ENCODE measurements around the gene CDK14. TPM values are rescaled to one million over a fixed set of nuclear protein-coding genes. Genes with fewer than 3 reads are reported as not detected.

Gene CDK14
- total and polyA plus RNA-seq, 4 donors, result 60.9 to 126 (median 82.9) TPM

DNA sequence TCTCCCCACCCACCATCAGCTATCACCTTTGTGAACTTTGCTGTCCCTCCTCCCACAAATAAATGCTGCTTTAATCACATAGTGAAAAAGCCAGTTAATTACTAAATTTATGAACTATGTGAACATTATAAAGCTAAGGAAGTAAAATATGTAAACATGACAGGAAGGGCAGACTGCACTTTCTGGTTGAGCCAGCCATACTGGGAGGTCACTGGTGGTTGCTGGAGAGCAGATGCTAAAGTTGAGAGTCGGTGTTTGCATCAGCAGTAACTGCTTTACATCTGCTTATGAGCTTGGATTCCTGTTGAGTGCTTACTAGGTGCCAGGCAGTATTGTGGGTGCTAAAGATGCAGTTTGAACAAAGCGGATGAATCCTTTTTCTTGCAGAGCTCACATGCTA, 458.3 kb downstream of the CDK14 start:
- Histone ChIP-seq H3K4me1 (ENCODE audit: control insufficient read depth, insufficient read depth, low read length) (no peaks in the 10 kb centered on the region), H3K4me3 (ENCODE audit: low read depth, low read length) (no peak overlapping the region), H3K27ac (ENCODE audit: low read depth, low read length) (no peak overlapping the region), H3K36me3 (ENCODE audit: control insufficient read depth, insufficient read depth, low read length) (no peaks in the 10 kb centered on the region), H3K27me3 (ENCODE audit: control insufficient read depth, insufficient read depth, low read length) (no peaks in the 10 kb centered on the region), H3K9me3 (ENCODE audit: control insufficient read depth, insufficient read depth, low read length) (no peaks in the 10 kb centered on the region)
- 40% methylated on average over 1 of the region's 2 CpGs for WGBS (ENCODE audit: insufficient coverage)
- no peak for DNase-seq (ENCODE audit: low read depth in 4 of 6, low spot score in 6 of 6)

DNA sequence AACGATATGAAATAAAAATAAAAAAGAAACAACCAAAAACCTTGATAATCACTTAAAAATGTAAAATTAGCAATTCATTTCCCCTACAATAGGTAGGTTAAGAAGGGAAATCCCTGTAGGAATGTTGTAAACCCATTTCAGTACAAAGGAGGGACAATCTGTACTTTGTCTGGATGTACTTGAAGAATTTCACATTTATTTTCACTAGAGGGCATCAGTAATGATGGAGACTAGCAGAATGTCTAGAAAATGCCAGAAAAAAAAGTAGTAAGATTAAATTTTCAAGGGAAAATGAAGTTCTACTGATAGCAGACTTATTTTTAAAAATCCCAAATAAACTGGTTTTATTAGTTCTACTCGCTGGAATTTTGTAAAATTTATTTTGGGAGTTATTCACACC, 459.1 kb downstream of the CDK14 start:
- H3K27me3 ChIP-seq (ENCODE audit: control insufficient read depth, insufficient read depth, low read length), result no peaks in the 10 kb centered on the region
- no peak overlapping the region for H3K4me3 ChIP-seq (ENCODE audit: low read depth, low read length)
- no peaks in the 10 kb centered on the region for H3K9me3 ChIP-seq (ENCODE audit: control insufficient read depth, insufficient read depth, low read length)
- no CpG with 5 or more reads among the region's 2 CpGs for WGBS (ENCODE audit: insufficient coverage)
- no peaks in the 10 kb centered on the region for H3K4me1 ChIP-seq (ENCODE audit: control insufficient read depth, insufficient read depth, low read length)
- no peaks in the 10 kb centered on the region for H3K36me3 ChIP-seq (ENCODE audit: control insufficient read depth, insufficient read depth, low read length)
- peak in 1 of 6 donors; percentile 43 for DNase-seq (ENCODE audit: low read depth in 4 of 6, low spot score in 6 of 6)
- H3K27ac ChIP-seq (ENCODE audit: low read depth, low read length), result no peak overlapping the region

DNA sequence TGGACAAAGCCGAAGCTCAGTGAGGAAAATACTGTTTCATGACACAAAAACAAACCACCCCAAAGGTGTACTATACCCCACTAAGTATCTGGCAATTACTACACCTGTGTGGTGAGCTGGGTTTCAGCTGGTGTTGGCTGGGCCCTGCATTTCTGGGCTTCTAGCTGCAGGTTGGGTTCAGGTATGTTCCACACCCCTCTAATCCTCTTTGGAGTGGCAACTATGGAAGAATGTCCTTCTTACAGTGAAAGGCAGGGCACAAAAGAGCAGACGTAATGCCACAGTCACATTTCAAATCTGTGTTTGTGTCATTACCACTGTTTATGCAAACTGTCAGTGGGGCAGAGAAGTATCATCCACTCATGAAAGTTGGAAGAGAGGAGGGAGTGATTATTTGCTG, 466.6 kb downstream of the CDK14 start:
- DNase-seq (ENCODE audit: low read depth in 4 of 6, low spot score in 6 of 6), result no peak
- no peaks in the 10 kb centered on the region for H3K27me3 ChIP-seq (ENCODE audit: control insufficient read depth, insufficient read depth, low read length)
- H3K36me3 ChIP-seq (ENCODE audit: control insufficient read depth, insufficient read depth, low read length), result no peaks in the 10 kb centered on the region
- whole genome bisulfite sequencing (ENCODE audit: insufficient coverage), result no CpG with 5 or more reads among the region's 2 CpGs
- no peak overlapping the region for H3K4me3 ChIP-seq (ENCODE audit: low read depth, low read length)
- no peak overlapping the region for H3K27ac ChIP-seq (ENCODE audit: low read depth, low read length)
- H3K4me1 ChIP-seq (ENCODE audit: control insufficient read depth, insufficient read depth, low read length), result no peaks in the 10 kb centered on the region
- H3K9me3 ChIP-seq (ENCODE audit: control insufficient read depth, insufficient read depth, low read length), result no peaks in the 10 kb centered on the region

DNA sequence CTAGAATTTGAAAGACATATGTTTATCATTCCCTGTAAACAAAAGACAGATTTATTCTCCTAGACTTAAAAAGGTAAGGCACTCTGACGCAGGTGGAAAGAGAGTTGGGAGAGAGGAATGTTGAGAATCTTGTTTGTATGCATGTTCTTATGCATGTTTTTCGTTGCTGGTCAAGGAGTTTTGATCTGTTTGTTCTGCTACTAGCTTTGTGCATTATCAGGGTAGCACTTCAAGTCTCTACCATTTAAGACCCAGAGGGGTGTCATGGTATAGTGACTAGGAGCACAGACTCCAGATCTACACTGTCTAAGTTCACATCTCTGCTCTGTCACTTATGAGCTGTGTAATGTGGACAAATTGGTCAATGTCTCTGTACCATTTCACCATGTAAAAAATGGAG, 467.9 kb downstream of the CDK14 start:
- WGBS (ENCODE audit: insufficient coverage), result no CpG with 5 or more reads among the region's 2 CpGs
- no peak overlapping the region for H3K27ac ChIP-seq (ENCODE audit: low read depth, low read length)
- no peak for DNase-seq (ENCODE audit: low read depth in 4 of 6, low spot score in 6 of 6)
- H3K27me3 ChIP-seq (ENCODE audit: control insufficient read depth, insufficient read depth, low read length), result no peaks in the 10 kb centered on the region
- no peak overlapping the region for H3K4me3 ChIP-seq (ENCODE audit: low read depth, low read length)
- H3K4me1 ChIP-seq (ENCODE audit: control insufficient read depth, insufficient read depth, low read length), result no peaks in the 10 kb centered on the region
- no peaks in the 10 kb centered on the region for H3K9me3 ChIP-seq (ENCODE audit: control insufficient read depth, insufficient read depth, low read length)
- H3K36me3 ChIP-seq (ENCODE audit: control insufficient read depth, insufficient read depth, low read length), result no peaks in the 10 kb centered on the region

DNA sequence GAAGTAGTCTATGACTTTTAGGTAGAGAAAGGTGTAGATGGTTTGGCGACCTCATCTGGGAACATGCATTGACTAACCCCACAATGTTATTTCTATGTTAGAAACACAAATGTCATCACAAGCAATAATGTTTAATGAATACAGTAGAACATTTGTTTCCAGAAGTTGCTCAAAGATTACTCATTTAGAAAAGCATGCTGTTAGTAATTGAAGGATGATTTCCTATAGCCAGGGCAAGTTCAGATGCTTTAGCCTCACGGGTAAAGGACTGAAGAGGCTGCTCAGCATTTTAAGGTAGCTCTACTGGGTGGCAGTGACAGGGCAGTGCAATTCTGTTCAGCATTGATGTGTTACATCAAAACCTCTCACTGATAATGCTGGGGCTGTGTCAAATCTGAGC, 468.8 kb downstream of the CDK14 start:
- no peaks in the 10 kb centered on the region for H3K9me3 ChIP-seq (ENCODE audit: control insufficient read depth, insufficient read depth, low read length)
- H3K36me3 ChIP-seq (ENCODE audit: control insufficient read depth, insufficient read depth, low read length), result no peaks in the 10 kb centered on the region
- H3K27me3 ChIP-seq (ENCODE audit: control insufficient read depth, insufficient read depth, low read length), result no peaks in the 10 kb centered on the region
- 64% methylated on average over 1 of the region's 2 CpGs for WGBS (ENCODE audit: insufficient coverage)
- H3K4me3 ChIP-seq (ENCODE audit: low read depth, low read length), result no peak overlapping the region
- no peaks in the 10 kb centered on the region for H3K4me1 ChIP-seq (ENCODE audit: control insufficient read depth, insufficient read depth, low read length)
- H3K27ac ChIP-seq (ENCODE audit: low read depth, low read length), result no peak overlapping the region
- DNase-seq (ENCODE audit: low read depth in 4 of 6, low spot score in 6 of 6), result no peak

DNA sequence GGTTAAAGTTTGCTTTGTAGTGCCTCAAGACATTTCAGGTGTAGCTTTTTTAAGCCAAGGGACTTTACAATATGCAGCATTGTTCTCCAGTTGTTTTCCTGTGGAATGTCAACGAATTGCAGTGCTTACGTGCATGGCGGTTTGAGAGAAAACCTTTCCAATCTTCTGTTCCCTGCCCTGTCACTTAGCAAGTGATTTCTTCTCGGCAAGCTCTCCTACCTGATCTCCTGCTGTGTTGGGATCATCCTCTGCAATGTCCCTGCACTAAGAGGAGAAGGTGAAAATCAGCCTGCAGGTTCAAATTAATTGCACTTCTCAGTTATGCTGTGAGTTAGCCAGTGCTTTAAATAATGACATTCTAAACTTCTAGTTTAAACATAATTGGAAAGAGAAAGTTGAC, 470.5 kb downstream of the CDK14 start:
- Histone ChIP-seq H3K36me3 (ENCODE audit: control insufficient read depth, insufficient read depth, low read length) (peaks cover 4% of the 10 kb centered on the region), H3K27me3 (ENCODE audit: control insufficient read depth, insufficient read depth, low read length) (no peaks in the 10 kb centered on the region), H3K4me1 (ENCODE audit: control insufficient read depth, insufficient read depth, low read length) (no peaks in the 10 kb centered on the region), H3K27ac (ENCODE audit: low read depth, low read length) (no peak overlapping the region), H3K4me3 (ENCODE audit: low read depth, low read length) (no peak overlapping the region), H3K9me3 (ENCODE audit: control insufficient read depth, insufficient read depth, low read length) (no peaks in the 10 kb centered on the region)
- WGBS (ENCODE audit: insufficient coverage), result 53% methylated on average over 3 of the region's 4 CpGs
- DNase-seq (ENCODE audit: low read depth in 4 of 6, low spot score in 6 of 6), result no peak

DNA sequence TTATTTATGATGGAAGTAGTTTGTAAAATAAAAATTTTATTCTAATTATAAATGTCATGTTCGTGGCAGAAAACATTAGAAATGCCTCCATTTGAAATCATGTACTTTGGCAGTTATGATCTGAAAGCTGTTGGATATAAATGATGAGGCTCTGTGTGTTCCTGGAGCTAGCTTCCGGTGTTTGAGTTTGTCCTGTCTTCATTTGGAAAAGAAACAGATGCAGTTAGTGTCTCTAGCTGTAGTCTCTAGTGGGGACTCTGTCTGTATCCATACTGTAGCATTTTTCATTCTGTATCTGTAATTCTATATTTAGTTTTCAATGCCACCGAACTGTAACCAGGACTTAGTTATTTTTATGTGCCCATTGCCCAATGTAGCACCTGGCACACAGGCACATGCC, 471.1 kb downstream of the CDK14 start:
- Histone ChIP-seq H3K9me3 (ENCODE audit: control insufficient read depth, insufficient read depth, low read length) (no peaks in the 10 kb centered on the region), H3K4me3 (ENCODE audit: low read depth, low read length) (no peak overlapping the region), H3K27me3 (ENCODE audit: control insufficient read depth, insufficient read depth, low read length) (no peaks in the 10 kb centered on the region), H3K27ac (ENCODE audit: low read depth, low read length) (no peak overlapping the region), H3K4me1 (ENCODE audit: control insufficient read depth, insufficient read depth, low read length) (no peaks in the 10 kb centered on the region), H3K36me3 (ENCODE audit: control insufficient read depth, insufficient read depth, low read length) (peaks cover 4% of the 10 kb centered on the region)
- DNase-seq (ENCODE audit: low read depth in 4 of 6, low spot score in 6 of 6), result no peak
- WGBS (ENCODE audit: insufficient coverage), result no CpG with 5 or more reads among the region's 3 CpGs

DNA sequence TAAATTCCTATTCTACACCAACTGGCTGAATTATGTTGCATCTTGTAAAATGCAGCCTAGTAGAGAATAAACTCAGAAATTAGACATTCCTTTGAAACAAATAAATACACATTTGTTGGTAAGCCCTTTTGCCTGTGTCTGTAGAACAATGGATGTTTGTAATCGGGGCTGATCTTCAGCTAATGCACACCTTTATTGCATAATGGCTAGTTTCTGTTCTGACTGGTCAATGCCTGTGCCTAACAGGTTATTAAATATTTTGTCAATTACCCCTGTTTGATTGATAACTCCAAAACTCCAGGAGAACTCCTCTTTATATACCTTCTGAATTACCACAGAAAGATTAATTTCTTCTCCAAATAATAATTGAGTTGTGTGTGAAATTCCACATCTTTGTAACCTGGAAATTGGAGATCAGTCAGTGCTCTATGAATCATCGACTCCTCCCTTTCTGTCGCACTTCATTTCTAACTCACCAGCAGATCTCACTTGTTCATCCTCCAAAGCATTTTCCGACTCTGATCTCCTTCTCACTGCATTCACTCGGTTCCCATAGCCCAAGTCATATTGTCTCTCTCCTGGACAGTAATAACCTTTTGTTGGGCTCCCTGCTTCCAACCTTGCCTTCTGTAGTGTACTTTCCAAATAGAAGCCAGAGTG, 472.1 kb downstream of the CDK14 start:
- DNase-seq (ENCODE audit: low read depth in 4 of 6, low spot score in 6 of 6), result no peak
- Histone ChIP-seq H3K36me3 (ENCODE audit: control insufficient read depth, insufficient read depth, low read length) (peaks cover 4% of the 10 kb centered on the region), H3K27me3 (ENCODE audit: control insufficient read depth, insufficient read depth, low read length) (no peaks in the 10 kb centered on the region), H3K4me1 (ENCODE audit: control insufficient read depth, insufficient read depth, low read length) (no peaks in the 10 kb centered on the region), H3K9me3 (ENCODE audit: control insufficient read depth, insufficient read depth, low read length) (no peaks in the 10 kb centered on the region), H3K4me3 (ENCODE audit: low read depth, low read length) (no peak overlapping the region), H3K27ac (ENCODE audit: low read depth, low read length) (no peak overlapping the region)
- WGBS (ENCODE audit: insufficient coverage), result 93% methylated on average over 4 of the region's 5 CpGs

DNA sequence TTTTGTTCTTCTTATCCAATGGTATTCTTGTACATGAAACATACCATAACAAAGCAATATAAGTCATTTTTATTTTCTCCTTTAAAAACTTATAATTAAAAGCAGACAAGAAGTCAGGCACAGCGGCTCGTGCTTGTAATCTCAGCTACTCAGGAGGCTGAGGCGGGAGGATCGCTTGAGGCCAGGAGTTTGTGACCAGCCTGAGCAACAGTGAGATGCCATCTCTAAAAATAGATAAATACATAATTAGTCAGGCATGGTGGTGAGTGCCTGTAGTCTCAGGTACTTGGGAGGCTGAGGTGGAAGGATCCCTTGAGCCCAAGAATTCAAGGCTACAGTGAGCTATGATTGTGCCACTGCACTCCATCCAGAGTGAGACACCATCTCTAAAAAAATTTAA, 473.0 kb downstream of the CDK14 start:
- no peak overlapping the region for H3K4me3 ChIP-seq (ENCODE audit: low read depth, low read length)
- no peaks in the 10 kb centered on the region for H3K4me1 ChIP-seq (ENCODE audit: control insufficient read depth, insufficient read depth, low read length)
- no CpG with 5 or more reads among the region's 4 CpGs for WGBS (ENCODE audit: insufficient coverage)
- peaks cover 4% of the 10 kb centered on the region for H3K36me3 ChIP-seq (ENCODE audit: control insufficient read depth, insufficient read depth, low read length)
- no peaks in the 10 kb centered on the region for H3K27me3 ChIP-seq (ENCODE audit: control insufficient read depth, insufficient read depth, low read length)
- H3K9me3 ChIP-seq (ENCODE audit: control insufficient read depth, insufficient read depth, low read length), result no peaks in the 10 kb centered on the region
- no peak overlapping the region for H3K27ac ChIP-seq (ENCODE audit: low read depth, low read length)
- no peak for DNase-seq (ENCODE audit: low read depth in 4 of 6, low spot score in 6 of 6)

DNA sequence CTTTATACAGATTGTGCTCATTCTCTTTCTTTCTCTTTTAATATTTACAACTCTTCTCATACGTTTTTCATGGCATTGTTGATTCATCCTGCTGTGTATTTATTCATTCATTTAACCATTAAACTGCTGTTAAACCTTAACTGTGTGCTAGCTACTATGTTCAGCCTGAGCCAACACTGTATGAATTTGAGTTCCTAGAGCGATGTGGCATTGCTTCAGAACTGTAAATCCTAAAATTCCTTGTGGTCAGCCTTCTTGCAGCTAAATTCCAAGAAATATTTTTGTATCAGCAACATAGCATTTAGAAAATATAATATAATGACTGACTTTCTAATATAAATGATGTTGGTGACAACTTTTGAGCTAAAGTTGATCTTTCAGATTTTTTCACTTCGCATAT, 483.4 kb downstream of the CDK14 start:
- H3K4me3 ChIP-seq (ENCODE audit: low read depth, low read length), result no peak overlapping the region
- no peak for DNase-seq (ENCODE audit: low read depth in 4 of 6, low spot score in 6 of 6)
- H3K4me1 ChIP-seq (ENCODE audit: control insufficient read depth, insufficient read depth, low read length), result peaks cover 5% of the 10 kb centered on the region
- peaks cover 3% of the 10 kb centered on the region for H3K9me3 ChIP-seq (ENCODE audit: control insufficient read depth, insufficient read depth, low read length)
- WGBS (ENCODE audit: insufficient coverage), result 100% methylated on average over 1 of the region's 3 CpGs
- H3K27me3 ChIP-seq (ENCODE audit: control insufficient read depth, insufficient read depth, low read length), result no peaks in the 10 kb centered on the region
- H3K27ac ChIP-seq (ENCODE audit: low read depth, low read length), result no peak overlapping the region
- H3K36me3 ChIP-seq (ENCODE audit: control insufficient read depth, insufficient read depth, low read length), result no peaks in the 10 kb centered on the region
